GM18951 (cell line): ENCODE results near the gene NPAT.

Experiments
- POLR2A ChIP-seq: IDR thresholded peaks from 4 replicates; pipeline ENCODE4 v1.6.1; 2011; ENCODE audit warnings: mild to moderate bottlenecking; ENCODE audit not compliant: insufficient read length, insufficient read depth; ENCODE audit errors: extremely low read depth
- in situ Hi-C: fragments of 300-500 bp; cut with MboI; formaldehyde crosslinking; loops from one replicate; pipeline ENCODE4 v1.12.0; 2022; ENCODE audit warnings: low sequenced_read_pairs, mixed read lengths, inconsistent platforms; ENCODE audit not compliant: unreplicated experiment

The NPAT gene

GRCh38 chr11:108222574-108223347, at the start of gene NPAT, which contains the start of gene ATM:
Gene NPAT, minus strand, starts transcription at chr11:108222638. Its CDS starts 102 bp downstream, at chr11:108222536.
Gene ATM, plus strand, starts transcription at chr11:108223067. Its CDS starts 4,558 bp downstream, at chr11:108227625.
- TF ChIP-seq POLR2A: peak; percentile 78

GRCh38 chr11:108269583-108269982, 47.1 kb upstream of the NPAT start:
- in situ Hi-C loops: no loop called here
- TF ChIP-seq POLR2A: no peak

More at GRCh38 chr11:108222574-108223347, at the start of gene NPAT, which contains the start of gene ATM:
- in situ Hi-C loops: no loop called here

DNA sequence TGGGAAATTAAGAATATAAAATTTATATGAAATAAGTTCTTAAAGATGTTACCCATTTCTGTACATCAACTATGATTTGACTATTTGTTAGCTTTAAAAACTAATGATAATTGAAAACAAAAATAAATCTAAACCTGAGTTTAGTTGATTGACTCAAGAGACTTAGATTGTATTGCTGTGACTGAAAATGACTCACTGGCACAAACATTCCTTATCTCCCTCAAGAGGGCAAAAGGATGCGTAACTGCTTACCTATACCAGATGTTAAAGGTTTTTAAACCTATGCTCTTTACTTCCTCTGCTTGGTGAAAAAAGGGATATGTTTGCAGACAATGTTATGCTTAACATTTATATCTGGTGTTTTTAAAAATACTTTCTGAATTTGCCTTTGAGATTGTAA, 30.7 kb upstream of the NPAT start:
- TF ChIP-seq POLR2A: no peak
- in situ Hi-C loops: no loop called here

DNA sequence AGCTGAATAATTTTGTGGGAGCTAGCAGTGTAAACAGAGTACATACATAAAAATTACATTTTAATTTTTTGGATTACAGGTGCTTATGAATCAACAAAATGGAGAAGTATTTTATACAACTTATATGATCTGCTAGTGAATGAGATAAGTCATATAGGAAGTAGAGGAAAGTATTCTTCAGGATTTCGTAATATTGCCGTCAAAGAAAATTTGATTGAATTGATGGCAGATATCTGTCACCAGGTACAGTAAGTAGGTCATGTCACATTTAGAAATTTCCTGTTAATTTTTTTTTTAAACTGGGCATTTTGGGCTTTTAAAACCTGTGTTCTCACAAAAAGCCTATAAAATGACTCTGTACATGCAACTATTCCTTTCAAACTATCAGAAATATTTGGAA, 24.4 kb upstream of the NPAT start:
- TF ChIP-seq POLR2A: no peak
- in situ Hi-C loops: no loop called here

DNA sequence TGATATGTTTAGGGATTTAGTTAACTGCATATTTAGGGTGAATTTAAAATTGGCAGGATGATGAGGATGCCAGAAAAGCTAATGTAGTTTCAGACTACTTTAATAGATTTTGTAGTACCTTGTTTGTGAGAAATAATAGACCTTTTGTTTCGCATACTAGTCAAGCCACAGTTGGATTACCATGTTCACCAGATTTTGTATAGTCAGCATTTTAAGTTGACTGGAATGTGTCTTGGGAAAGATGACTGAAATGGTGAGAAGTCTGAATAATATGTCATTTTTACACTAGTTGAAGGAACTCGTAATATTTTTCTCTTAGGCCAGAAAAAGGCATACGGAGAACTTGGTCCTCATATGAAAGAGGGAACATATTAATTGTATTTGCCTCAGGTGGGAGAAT, 23.9 kb upstream of the NPAT start:
- TF ChIP-seq POLR2A: no peak
- in situ Hi-C loops: no loop called here

DNA sequence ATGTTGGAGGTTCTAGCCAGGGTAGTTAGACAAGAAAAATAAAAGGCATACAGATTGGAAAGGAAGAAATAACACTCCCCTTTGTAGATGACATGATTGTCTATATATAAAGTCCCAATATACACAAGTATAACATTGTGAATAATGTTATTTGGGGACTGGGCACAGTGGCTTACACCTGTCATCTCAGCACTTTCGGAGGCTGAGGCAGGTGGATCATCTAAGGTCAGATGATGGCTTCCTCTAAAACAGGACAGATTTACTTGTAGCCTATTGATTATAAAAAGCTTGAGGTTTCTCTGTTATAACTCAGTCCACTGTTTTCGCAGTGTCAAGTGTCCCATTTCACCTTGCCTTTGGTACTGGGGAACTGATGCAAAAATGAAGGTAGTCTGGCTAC, 20.0 kb upstream of the NPAT start:
- in situ Hi-C loops: no loop called here
- TF ChIP-seq POLR2A: no peak

DNA sequence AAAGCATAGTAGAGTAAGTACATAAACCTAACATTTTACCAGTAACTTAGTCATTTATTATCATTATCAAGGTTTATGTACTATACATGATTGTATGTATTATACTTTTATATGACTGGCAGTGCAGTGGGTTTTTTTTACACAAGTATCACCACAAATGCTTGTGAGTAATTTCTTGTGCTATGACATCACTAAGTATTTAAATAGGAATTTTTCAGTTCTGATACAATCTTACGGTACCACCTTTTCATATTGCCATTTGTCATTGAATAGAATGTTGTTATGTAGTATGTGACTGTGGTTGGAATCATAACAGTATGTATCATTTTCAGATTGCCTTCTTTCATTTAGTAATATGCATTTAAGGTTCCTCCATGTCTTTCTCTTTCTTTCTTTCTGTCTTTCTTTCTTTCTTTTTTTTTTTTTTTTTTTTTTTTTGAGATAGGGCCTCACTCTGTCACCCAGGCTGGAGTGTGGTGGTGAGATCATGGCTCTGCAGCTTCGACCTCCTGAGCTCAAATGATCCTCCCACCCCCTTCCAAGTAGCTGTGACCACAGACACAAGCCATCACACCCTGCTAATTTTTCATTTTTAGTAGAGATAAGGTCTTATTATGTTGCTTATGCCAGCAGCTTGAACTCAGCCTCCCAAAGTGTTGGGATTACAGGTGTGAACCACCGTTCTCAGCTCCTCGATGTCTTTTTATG, 19.0 kb upstream of the NPAT start:
- in situ Hi-C loops: no loop called here
- no peak for TF ChIP-seq POLR2A

DNA sequence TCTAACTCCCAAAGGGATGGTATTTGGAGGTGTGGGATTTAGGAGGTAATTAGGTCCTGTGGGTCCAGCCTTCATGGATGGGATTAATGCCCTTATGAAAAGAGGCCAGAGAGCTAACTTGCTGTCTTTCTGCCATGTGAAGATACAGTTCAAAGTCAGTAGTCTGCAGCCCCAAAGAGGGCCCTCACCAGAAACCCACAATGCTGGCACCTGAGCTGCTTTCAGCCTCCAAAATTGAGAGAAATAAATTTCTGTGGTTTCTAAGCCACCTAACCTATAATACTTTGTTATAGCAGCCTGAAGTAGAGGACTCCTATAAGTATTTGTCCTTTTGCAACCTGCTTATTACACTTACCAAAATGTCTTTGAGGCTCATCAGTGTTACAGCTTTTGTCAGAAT, 16.6 kb upstream of the NPAT start:
- in situ Hi-C loops: no loop called here
- no peak for TF ChIP-seq POLR2A

GRCh38 chr11:108237058-108237481, 14.6 kb upstream of the NPAT start:
- no peak for TF ChIP-seq POLR2A
- in situ Hi-C loops: no loop called here

DNA sequence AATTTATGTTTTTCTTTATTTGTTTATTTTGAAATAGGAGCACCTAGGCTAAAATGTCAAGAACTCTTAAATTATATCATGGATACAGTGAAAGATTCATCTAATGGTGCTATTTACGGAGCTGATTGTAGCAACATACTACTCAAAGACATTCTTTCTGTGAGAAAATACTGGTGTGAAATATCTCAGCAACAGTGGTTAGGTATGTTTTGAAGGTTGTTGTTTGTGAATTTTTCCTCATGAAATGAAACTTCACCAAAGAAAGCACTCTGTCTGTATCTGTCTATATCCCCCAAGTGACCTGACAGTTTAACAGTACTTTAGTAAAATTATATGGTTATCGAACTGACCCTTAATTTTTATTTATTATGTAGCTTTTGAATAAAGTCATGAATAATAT, 13.2 kb upstream of the NPAT start:
- no peak for TF ChIP-seq POLR2A
- in situ Hi-C loops: no loop called here

- no peak for TF ChIP-seq POLR2A
- in situ Hi-C loops: no loop called here
Measured at GRCh38 chr11:108235192-108235591, 12.8 kb upstream of the NPAT start.

DNA sequence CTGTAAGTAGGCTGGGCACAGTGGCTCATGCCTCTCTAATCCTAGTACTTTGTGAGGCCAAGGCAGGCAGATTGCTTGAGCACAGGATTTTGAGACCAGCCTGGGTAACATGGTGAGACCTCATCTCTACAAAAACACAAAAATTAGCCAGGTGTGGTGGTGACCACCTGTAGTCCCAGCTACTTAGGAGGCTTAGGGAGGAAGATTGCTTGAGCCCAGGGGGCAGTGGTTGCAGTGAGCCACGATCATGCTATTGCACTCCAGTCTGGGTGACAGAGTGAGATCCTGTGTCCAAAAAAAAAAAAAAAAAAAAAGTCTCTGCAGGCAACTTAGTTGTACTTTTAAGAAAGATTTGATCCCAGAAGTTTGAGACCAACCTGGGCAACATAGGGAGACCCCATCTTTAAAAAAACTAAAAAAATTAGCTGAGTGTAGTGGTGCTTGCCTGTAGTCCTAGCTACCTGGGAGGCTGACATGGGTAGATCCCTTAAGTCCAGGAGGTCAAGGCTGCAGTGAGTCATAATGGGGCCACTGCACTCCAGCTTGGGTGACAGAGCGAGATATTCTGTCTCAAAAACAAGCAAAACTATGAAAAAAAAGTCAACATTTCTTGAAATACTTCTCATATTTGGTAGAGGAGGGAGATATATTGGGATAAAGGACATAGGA, 11.0 kb upstream of the NPAT start:
- no peak for TF ChIP-seq POLR2A
- in situ Hi-C loops: no loop called here

DNA sequence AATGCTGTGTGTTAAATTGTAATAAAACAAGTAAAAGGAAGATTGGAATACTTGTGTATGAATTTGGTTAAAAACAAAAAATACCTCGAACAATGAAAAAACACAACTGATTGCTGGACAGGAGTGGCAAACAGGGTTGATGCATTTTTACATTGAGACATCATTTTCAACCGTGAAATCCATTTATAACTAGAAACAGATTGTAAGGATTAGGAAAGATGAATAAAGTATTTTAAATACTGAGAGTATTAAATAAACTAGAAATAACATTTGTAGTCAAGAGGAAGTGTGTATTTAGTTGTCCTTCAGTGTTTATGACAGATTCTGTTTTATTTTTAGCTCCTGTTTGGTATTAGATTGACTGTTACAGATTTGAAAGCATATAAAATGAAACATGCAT, 5.8 kb upstream of the NPAT start:
- in situ Hi-C loops: no loop called here
- TF ChIP-seq POLR2A: no peak
